ENCODE results near the gene TEF.
"Not testable (repeated sequence)": the region's sequence is repeated elsewhere in the genome, so short reads cannot be mapped to it uniquely, and the experiment has no call there.

Gene TEF

GRCh38 chr22:41383085-41383484 lies 1.3 kb downstream of the TEF start:
- no peak for DNase-seq

GRCh38 chr22:41384128-41384527 lies 2.4 kb downstream of the TEF start:
- no peak for DNase-seq

GRCh38 chr22:41387341-41387740 lies 5.6 kb downstream of the TEF start:
- DNase-seq, result no peak

- no peak for DNase-seq
These were observed 12.2 kb downstream of the TEF start for GRCh38 chr22:41394012-41394356.

- DNase-seq, result no peak
These were observed 13.9 kb downstream of the TEF start for GRCh38 chr22:41395531-41396240.

- no peak for DNase-seq
These were observed 15.5 kb downstream of the TEF start for GRCh38 chr22:41397143-41397811.

- DNase-seq, result no peak
These were observed 17.2 kb downstream of the TEF start for GRCh38 chr22:41398921-41399320.

GRCh38 chr22:41401781-41402648 lies 20.3 kb downstream of the TEF start:
- no peak for DNase-seq

- DNase-seq, result not testable (repeated sequence)
These were observed 21.1 kb downstream of the TEF start for GRCh38 chr22:41402851-41403250.

GRCh38 chr22:41403532-41404318 lies 22.0 kb downstream of the TEF start:
- peak; percentile 95 for DNase-seq

GRCh38 chr22:41405588-41405987 lies 23.8 kb downstream of the TEF start:
- no peak for DNase-seq

- DNase-seq, result no peak
These were observed 24.7 kb downstream of the TEF start for GRCh38 chr22:41406410-41406809.

GRCh38 chr22:41407433-41407832 lies 25.7 kb downstream of the TEF start:
- no peak for DNase-seq

- no peak for DNase-seq
These were observed 26.9 kb downstream of the TEF start for GRCh38 chr22:41408665-41409064.

GRCh38 chr22:41410311-41410751 lies 28.6 kb downstream of the TEF start:
- DNase-seq, result no peak

- DNase-seq, result no peak
These were observed 29.5 kb downstream of the TEF start for GRCh38 chr22:41411021-41411851.

GRCh38 chr22:41415554-41415953 lies 33.8 kb downstream of the TEF start:
- DNase-seq, result no peak

GRCh38 chr22:41417622-41418390 lies 36.1 kb downstream of the TEF start:
- DNase-seq, result no peak

GRCh38 chr22:41418717-41419116 lies 37.0 kb downstream of the TEF start:
- DNase-seq, result no peak

GRCh38 chr22:41425660-41426365 lies 44.1 kb downstream of the TEF start:
- DNase-seq, result peak; percentile 57

All from activated CD4-positive, alpha-beta T cell treated with anti-CD3 and anti-CD28 coated beads, Interleukin-10, Interleukin-2, amounts not matched to agents 100 ng/mL and 50 ng/mL, durations not matched to agents 16 hours and 8 hours (primary cell).